B cell (primary cell): Measurements from ENCODE around the gene TMA7. TPM values are rescaled to one million over a fixed set of nuclear protein-coding genes. Genes with fewer than 3 reads are reported as not detected.
A peak's percentile ranks its signal among the peaks of the same experiment; 100 is the strongest.

Experiments used
- ATAC-seq: fragments of 200-7000 bp; cut with Tn5 transposase; one replicate; pipeline ENCODE4 v1.10.0; 2021; ENCODE audit warnings: low read depth, mild to moderate bottlenecking, moderate number of reproducible peaks, moderate library complexity
- CTCF ChIA-PET: fragments of 350-600 bp; sonication (Branson Sonifier 250); formaldehyde crosslinking; loops from one replicate; lab custom pipeline; 2021; ENCODE audit warnings: antibody characterized with exemption, inconsistent platforms; lab: Charles Lee
- POLR2A ChIA-PET: fragments of 350-600 bp; sonication (Branson Sonifier 250); formaldehyde crosslinking; loops from one replicate; lab custom pipeline; 2021; ENCODE audit warnings: antibody characterized with exemption; lab: Charles Lee
- DNase-seq: peaks from one replicate; pipeline ENCODE4 v3.0.0; 2013
- H2AFZ ChIP-seq: 2 replicates; pipeline ENCODE4 v1.6.1; 2012; ENCODE audit warnings: mild to moderate bottlenecking, low read depth, low read length; ENCODE audit not compliant: insufficient read depth, poor library complexity, severe bottlenecking
- H3K27ac ChIP-seq, 2 donors: 1 replicate in 1 of 2; 2 replicates in 1 of 2; pipeline ENCODE4 v1.5.1; 2012 to 2013; ENCODE audit warnings: low read length in 2 of 2, mild to moderate bottlenecking in 2 of 2, moderate library complexity in 1 of 2
- H3K27me3 ChIP-seq, 4 experiments: fragments of 200-600 bp in 1 of 4; sonication (generic) in 1 of 4; replicated peaks in 1 of 4; 1 replicate in 2 of 4; 2 replicates in 2 of 4; pipeline versions ENCODE4 v1.6.1 to v1.7.0; 2013 to 2016; ENCODE audit warnings: low read length in 3 of 4, mild to moderate bottlenecking in 2 of 4, mixed read lengths in 1 of 4, moderate library complexity in 1 of 4; ENCODE audit not compliant: insufficient read depth in 4 of 4, control insufficient read depth in 3 of 4; ENCODE audit errors: control extremely low read depth in 1 of 4
- H3K36me3 ChIP-seq, 2 experiments: replicated peaks in 1 of 2; 1 replicate in 1 of 2; 2 replicates in 1 of 2; pipeline versions ENCODE4 v1.6.1 to v1.7.1; 2013; ENCODE audit warnings: low read length in 1 of 2; ENCODE audit not compliant: insufficient read depth in 2 of 2, control insufficient read depth in 1 of 2; ENCODE audit errors: control extremely low read depth in 1 of 2, extremely low read depth in 1 of 2
- H3K4me1 ChIP-seq, 2 donors: fragments of 200-600 bp in 1 of 2; sonication (generic) in 1 of 2; 1 replicate in 1 of 2; 2 replicates in 1 of 2; pipeline versions ENCODE4 v1.5.1 to v1.6.1; 2013 to 2017; ENCODE audit warnings: low read length in 2 of 2; ENCODE audit not compliant: control insufficient read depth in 2 of 2, insufficient read depth in 2 of 2
- H3K4me2 ChIP-seq: replicated peaks from 2 replicates; pipeline ENCODE3; 2012; ENCODE audit warnings: mild to moderate bottlenecking, low read depth, low read length; ENCODE audit not compliant: poor library complexity, severe bottlenecking
- H3K4me3 ChIP-seq, 5 experiments: fragments of 200-600 bp in 1 of 5; sonication (generic) in 1 of 5; 1 replicate in 3 of 5; 2 replicates in 2 of 5; pipeline versions ENCODE4 v1.5.1 to v1.7.0; 2011 to 2016; ENCODE audit warnings: low read length in 4 of 5, mild to moderate bottlenecking in 4 of 5, low read depth in 2 of 5, control low read depth in 1 of 5, moderate library complexity in 1 of 5; ENCODE audit not compliant: insufficient read depth in 1 of 5; ENCODE audit errors: control extremely low read depth in 1 of 5, extremely low read depth in 1 of 5
- H3K79me2 ChIP-seq: fragments of 200-600 bp; sonication (generic); one replicate; pipeline ENCODE4 v1.6.0; 2016; ENCODE audit warnings: low read length; ENCODE audit not compliant: control insufficient read depth, insufficient read depth
- H3K9ac ChIP-seq: fragments of 200-600 bp; sonication (generic); 2 replicates; pipeline ENCODE4 v1.6.1; 2017; ENCODE audit warnings: mild to moderate bottlenecking, low read length, moderate library complexity
- H3K9me3 ChIP-seq, 3 donors: one replicate each; pipeline versions ENCODE4 v1.6.1 to v1.7.1; 2013; ENCODE audit warnings: low read length in 2 of 3; ENCODE audit not compliant: control insufficient read depth in 2 of 3, insufficient read depth in 1 of 3; ENCODE audit errors: control extremely low read depth in 1 of 3
- H4K20me1 ChIP-seq: 2 replicates; pipeline ENCODE4 v1.6.0; 2012; ENCODE audit warnings: mild to moderate bottlenecking, low read length; ENCODE audit not compliant: insufficient read depth, control insufficient read depth, poor library complexity, severe bottlenecking
- H3K27ac Mint-ChIP-seq: one replicate; pipeline ENCODE4 v1.8.0; 2021; ENCODE audit warnings: mixed read lengths
- H3K27me3 Mint-ChIP-seq: one replicate; pipeline ENCODE4 v1.8.0; 2021; ENCODE audit warnings: mixed read lengths
- H3K4me1 Mint-ChIP-seq: one replicate; pipeline ENCODE4 v1.8.0; 2021; ENCODE audit warnings: mixed read lengths
- H3K4me3 Mint-ChIP-seq: one replicate; pipeline ENCODE4 v1.8.0; 2021; ENCODE audit warnings: mixed read lengths
- H3K9me3 Mint-ChIP-seq: one replicate; pipeline ENCODE4 v1.8.0; 2022; ENCODE audit warnings: mixed read lengths; ENCODE audit not compliant: insufficient read depth
- EZH2 ChIP-seq: IDR thresholded peaks from 2 replicates; pipeline ENCODE4 v1.6.1; 2012; ENCODE audit warnings: borderline replicate concordance, low read depth, mild to moderate bottlenecking, moderate library complexity, low read length; ENCODE audit not compliant: insufficient read depth, poor library complexity, severe bottlenecking
- WGBS: methylation state at CpG from one replicate; pipeline ENCODE4 v1.1.5; 2013; ENCODE audit warnings: missing lambda C conversion rate; ENCODE audit not compliant: insufficient coverage; 5-methylcytosine and 5-hydroxymethylcytosine counted together
- intact Hi-C: fragments of 100-400 bp; cut with micrococcal nuclease; formaldehyde crosslinking; loops from one replicate; pipeline ENCODE4 v1.10.0; 2022
- polyA plus RNA-seq: library from polyadenylated mRNA; depleted of rRNA; stranded (reverse); fragments of >200 nt; gene quantifications from 2 replicates; pipeline ENCODE4 v1.2.3, GENCODE V29; 2012
- total RNA-seq, 2 donors: library from RNA; stranded (reverse); fragments of 120-200 nt in 1 of 2; gene quantifications; 1 replicate in 1 of 2; 2 replicates in 1 of 2; pipeline versions ENCODE4 v1.2.3 to v1.2.4, GENCODE V29; 2013 to 2022
- TF ChIP-seq, protein P1 (sequence below): fragments of 200-600 bp; IDR thresholded peaks from one replicate; pipeline ENCODE4 v1.8.0; 2022; ENCODE audit warnings: antibody characterized with exemption, mild to moderate bottlenecking

Gene TMA7
- total and polyA plus RNA-seq, 2 donors (not counting 1 experiment from before 2014, with no cell fraction given), result 169 to 194 TPM

DNA sequence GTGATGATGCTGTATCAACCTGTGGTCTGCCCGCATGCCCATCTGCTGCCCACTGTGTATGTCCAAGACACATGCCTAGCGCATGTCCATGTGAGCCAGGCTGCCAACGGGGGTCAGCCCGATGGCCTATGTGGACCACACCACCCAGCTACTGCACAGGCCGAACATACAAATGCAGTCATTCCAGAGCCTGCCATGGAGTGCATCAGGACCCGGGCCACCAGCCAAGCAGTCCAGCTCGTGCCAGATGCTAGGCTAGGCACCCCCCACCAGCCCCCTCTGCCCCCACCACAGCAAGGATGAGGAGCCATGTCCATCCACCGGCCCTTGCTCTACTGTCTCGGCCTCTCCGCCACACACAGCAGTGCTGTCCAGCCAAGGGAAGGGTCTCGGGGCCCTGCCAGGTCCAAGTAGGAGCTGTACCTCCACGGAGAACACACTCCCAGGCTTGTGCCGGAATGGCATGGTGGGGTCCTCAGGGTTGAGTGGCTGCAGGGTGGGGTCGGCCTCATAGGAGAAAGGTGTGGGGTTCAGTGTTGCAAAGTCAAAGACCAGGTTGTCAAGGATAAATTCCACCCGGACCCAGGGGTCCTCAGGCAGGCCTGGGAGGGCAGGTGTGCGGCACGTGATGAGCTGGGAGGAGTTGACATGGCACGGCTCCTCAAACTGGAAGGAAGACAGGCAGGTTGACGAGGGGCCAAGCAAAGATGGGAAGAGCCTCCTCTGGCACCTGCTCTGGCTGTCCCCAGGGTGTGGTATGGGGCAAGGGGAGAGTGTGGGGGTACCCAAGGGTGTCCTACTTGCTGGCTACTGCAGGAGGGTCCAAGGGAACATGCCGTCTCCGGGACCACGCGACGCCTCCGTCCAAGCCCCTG, 25.4 kb upstream of the TMA7 start:
- no peaks in the 10 kb centered on the region for H4K20me1 ChIP-seq
- ChIA-PET POLR2A (no interaction called here), CTCF (interaction anchor here (1.1 kb wide), 1 partner anchor 22 kb away, joined by 3 read pairs; no protein-coding TSS in a partner anchor)
- no peak overlapping the region for H2AFZ ChIP-seq
- 93% methylated on average over 24 of the region's 25 CpGs for WGBS
- no peaks in the 10 kb centered on the region for H3K4me1 Mint-ChIP-seq
- H3K4me1 ChIP-seq, result no peaks in the 10 kb centered on the region
- DNase-seq (no peak), ATAC-seq (peak; percentile 14)
- TF ChIP-seq, protein P1, sequence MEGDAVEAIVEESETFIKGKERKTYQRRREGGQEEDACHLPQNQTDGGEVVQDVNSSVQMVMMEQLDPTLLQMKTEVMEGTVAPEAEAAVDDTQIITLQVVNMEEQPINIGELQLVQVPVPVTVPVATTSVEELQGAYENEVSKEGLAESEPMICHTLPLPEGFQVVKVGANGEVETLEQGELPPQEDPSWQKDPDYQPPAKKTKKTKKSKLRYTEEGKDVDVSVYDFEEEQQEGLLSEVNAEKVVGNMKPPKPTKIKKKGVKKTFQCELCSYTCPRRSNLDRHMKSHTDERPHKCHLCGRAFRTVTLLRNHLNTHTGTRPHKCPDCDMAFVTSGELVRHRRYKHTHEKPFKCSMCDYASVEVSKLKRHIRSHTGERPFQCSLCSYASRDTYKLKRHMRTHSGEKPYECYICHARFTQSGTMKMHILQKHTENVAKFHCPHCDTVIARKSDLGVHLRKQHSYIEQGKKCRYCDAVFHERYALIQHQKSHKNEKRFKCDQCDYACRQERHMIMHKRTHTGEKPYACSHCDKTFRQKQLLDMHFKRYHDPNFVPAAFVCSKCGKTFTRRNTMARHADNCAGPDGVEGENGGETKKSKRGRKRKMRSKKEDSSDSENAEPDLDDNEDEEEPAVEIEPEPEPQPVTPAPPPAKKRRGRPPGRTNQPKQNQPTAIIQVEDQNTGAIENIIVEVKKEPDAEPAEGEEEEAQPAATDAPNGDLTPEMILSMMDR, result no peak
- TF ChIP-seq EZH2, result no peak
- H3K9me3 Mint-ChIP-seq, result no peaks in the 10 kb centered on the region
- no peaks in the 10 kb centered on the region for H3K9me3 ChIP-seq
- no peaks in the 10 kb centered on the region for H3K27me3 ChIP-seq
- H3K27ac Mint-ChIP-seq, result no peak overlapping the region
- no peaks in the 10 kb centered on the region for H3K27me3 Mint-ChIP-seq
- H3K79me2 ChIP-seq, result no peaks in the 10 kb centered on the region
- no peak overlapping the region for H3K4me3 Mint-ChIP-seq
- no peak overlapping the region for H3K27ac ChIP-seq
- no peak overlapping the region for H3K4me2 ChIP-seq
- H3K36me3 ChIP-seq, result no peaks in the 10 kb centered on the region
- intact Hi-C loops, result no loop called here
- no peak overlapping the region for H3K4me3 ChIP-seq
- H3K9ac ChIP-seq, result no peak overlapping the region
